Mucosa of descending colon (tissue), 3 donors: ENCODE data around the gene MARCHF2. TPM values are rescaled to one million over a fixed set of nuclear protein-coding genes. Genes with fewer than 3 reads are reported as not detected.

Experiments
- ATAC-seq: fragments of 200-7000 bp; cut with Tn5 transposase; one replicate; pipeline ENCODE4 v1.9.1; 2020; ENCODE audit warnings: mild to moderate bottlenecking, moderate library complexity
- DNase-seq, 3 donors: peaks; one replicate each; pipeline ENCODE4 v3.0.0-alpha.2; 2020
- H3K36me3 ChIP-seq: fragments of 200-600 bp; one replicate; pipeline ENCODE4 v1.8.0; 2021; ENCODE audit warnings: low read depth, mild to moderate bottlenecking
- H3K4me1 ChIP-seq: fragments of 200-600 bp; one replicate; pipeline ENCODE4 v1.8.0; 2021; ENCODE audit warnings: low read depth, mild to moderate bottlenecking
- H3K4me3 ChIP-seq: fragments of 200-600 bp; one replicate; pipeline ENCODE4 v1.8.0; 2021; ENCODE audit warnings: mild to moderate bottlenecking
- H3K9me3 ChIP-seq: fragments of 200-600 bp; one replicate; pipeline ENCODE4 v1.8.0; 2021; ENCODE audit warnings: mild to moderate bottlenecking
- intact Hi-C, 2 donors: fragments of 100-400 bp; cut with DNase I in 1 of 2; cut with micrococcal nuclease in 1 of 2; formaldehyde crosslinking; loops; one replicate each; pipeline versions ENCODE4 v1.11.0 to v1.11.1; 2022; cut with DNase I, micrococcal nuclease
- total RNA-seq, 3 donors: library from RNA; stranded (reverse); fragmentation: NEBNext Ultra II Directional in 2 of 3; extraction: Animal tissue kit (Norgen Biotek cat#: 25700) in 2 of 3; gene quantifications; one replicate each; pipeline versions ENCODE4 v1.2.1 to v1.2.4, GENCODE V29; 2021 to 2023
- TF ChIP-seq, protein P1 (sequence below): fragments of 200-600 bp; IDR thresholded peaks from one replicate; pipeline ENCODE4 v1.8.0; 2022; ENCODE audit warnings: antibody characterized with exemption, mild to moderate bottlenecking
- donor health status: DM: no; HTN: no; CAD: no; lungs with moderate emphysema.
- donor health status: DM: no; HTN: no; CAD: no.
- donor health status: DM: no; HTN: yes; CAD: no.

MARCHF2 gene
- total RNA-seq, 3 donors from 2014 or later, result 27.2 to 62.0 (median 33.8) TPM

GRCh38 chr19:8389891-8390616, 23.1 kb upstream of the MARCHF2 start, which contains the start of gene RAB11B:
Gene RAB11B, plus strand, starts transcription at chr19:8390360. Its CDS starts 57 bp downstream, at chr19:8390417.
- Histone ChIP-seq H3K4me1 (peaks cover 32% of the 10 kb centered on the region), H3K36me3 (no peaks in the 10 kb centered on the region), H3K4me3 (peak within 1 kb of the TSS; percentile 67), H3K9me3 (no peaks in the 10 kb centered on the region)
- DNase-seq (peak; percentile 99 to 100 (median 100)), ATAC-seq (peak; percentile 92)
- TF ChIP-seq, protein P1, sequence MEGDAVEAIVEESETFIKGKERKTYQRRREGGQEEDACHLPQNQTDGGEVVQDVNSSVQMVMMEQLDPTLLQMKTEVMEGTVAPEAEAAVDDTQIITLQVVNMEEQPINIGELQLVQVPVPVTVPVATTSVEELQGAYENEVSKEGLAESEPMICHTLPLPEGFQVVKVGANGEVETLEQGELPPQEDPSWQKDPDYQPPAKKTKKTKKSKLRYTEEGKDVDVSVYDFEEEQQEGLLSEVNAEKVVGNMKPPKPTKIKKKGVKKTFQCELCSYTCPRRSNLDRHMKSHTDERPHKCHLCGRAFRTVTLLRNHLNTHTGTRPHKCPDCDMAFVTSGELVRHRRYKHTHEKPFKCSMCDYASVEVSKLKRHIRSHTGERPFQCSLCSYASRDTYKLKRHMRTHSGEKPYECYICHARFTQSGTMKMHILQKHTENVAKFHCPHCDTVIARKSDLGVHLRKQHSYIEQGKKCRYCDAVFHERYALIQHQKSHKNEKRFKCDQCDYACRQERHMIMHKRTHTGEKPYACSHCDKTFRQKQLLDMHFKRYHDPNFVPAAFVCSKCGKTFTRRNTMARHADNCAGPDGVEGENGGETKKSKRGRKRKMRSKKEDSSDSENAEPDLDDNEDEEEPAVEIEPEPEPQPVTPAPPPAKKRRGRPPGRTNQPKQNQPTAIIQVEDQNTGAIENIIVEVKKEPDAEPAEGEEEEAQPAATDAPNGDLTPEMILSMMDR, result no peak
- intact Hi-C loops, result no loop called here

DNA sequence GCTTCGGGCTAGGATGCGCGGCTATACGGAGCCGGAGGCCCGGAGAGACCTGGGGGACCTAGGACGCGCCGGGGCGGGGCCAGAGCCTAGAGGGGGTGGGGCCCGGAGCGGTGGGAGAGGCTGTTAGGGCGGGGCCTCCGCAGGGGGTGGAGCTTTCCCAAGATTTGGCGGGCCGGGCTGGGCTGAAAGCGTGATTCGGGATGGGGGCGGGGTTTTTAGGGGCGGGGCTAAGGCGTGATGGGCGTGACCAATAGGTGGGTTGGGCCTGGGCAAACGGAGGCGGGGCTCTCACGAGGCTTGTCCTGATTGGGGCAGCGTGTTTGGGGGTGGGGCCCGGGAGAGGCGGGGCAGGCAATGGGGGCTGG, 22.5 kb upstream of the MARCHF2 start:
- peaks cover 32% of the 10 kb centered on the region for H3K4me1 ChIP-seq
- TF ChIP-seq, protein P1, result no peak
- H3K36me3 ChIP-seq, result no peaks in the 10 kb centered on the region
- peak; percentile 88 for ATAC-seq
- peak overlapping the region; percentile 67 for H3K4me3 ChIP-seq
- H3K9me3 ChIP-seq, result no peaks in the 10 kb centered on the region
- intact Hi-C loops, result no loop called here
- DNase-seq, result peak; percentile 96 to 99 (median 98)

- ATAC-seq, result no peak
- peak in 2 of 3 donors; percentile 53 to 66 for DNase-seq
- Histone ChIP-seq H3K4me3 (no peak overlapping the region), H3K4me1 (peaks cover 32% of the 10 kb centered on the region), H3K36me3 (no peaks in the 10 kb centered on the region), H3K9me3 (no peaks in the 10 kb centered on the region)
- TF ChIP-seq, protein P1, result no peak
- intact Hi-C loops, result no loop called here
Measured at GRCh38 chr19:8391198-8392016, 21.7 kb upstream of the MARCHF2 start.

- H3K4me3 ChIP-seq, result no peak overlapping the region
- no peak for ATAC-seq
- TF ChIP-seq, protein P1, result no peak
- no peaks in the 10 kb centered on the region for H3K36me3 ChIP-seq
- peaks cover 37% of the 10 kb centered on the region for H3K4me1 ChIP-seq
- peak in 2 of 3 donors; percentile 35 to 46 for DNase-seq
- intact Hi-C loops, result no loop called here
- H3K9me3 ChIP-seq, result no peaks in the 10 kb centered on the region
Measured at GRCh38 chr19:8392017-8392591, 21.0 kb upstream of the MARCHF2 start.

DNA sequence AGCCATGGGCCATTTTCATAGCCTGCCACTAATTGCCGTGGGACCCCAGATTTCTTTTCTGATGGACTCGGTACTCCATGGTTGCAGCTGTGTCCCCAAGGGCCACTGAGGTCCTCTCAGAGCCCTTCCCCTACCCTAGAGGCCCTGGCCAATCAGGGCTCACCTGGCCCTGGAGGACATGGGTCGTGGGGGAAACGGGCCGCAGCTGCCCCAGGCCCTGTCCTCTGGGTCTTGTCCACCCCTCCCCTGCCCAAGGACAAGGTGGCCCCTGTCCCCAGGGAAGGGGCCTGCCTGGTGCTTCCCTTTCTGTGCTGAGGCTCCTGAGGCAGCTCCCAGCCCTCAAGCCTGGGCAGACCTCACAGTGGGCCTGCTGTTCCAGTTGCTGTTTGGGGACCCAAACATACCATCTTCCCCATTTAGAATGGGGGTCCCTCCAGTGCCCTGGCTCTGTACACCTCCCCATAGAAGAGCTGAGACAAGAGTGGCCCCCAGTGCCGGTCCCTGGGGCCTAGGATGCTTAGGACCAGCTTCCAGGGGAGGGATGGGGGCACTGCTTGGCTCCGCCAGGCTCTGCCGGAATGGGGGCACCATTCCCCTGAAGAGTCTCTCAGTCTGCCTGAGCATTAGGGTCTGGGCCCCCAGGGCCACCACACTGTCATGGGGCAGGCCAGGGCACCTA, 19.8 kb upstream of the MARCHF2 start:
- intact Hi-C loops, result no loop called here
- peaks cover 38% of the 10 kb centered on the region for H3K4me1 ChIP-seq
- TF ChIP-seq, protein P1, result no peak
- ATAC-seq, result no peak
- DNase-seq, result peak in 2 of 3 donors; percentile 21 to 49
- no peaks in the 10 kb centered on the region for H3K9me3 ChIP-seq
- no peaks in the 10 kb centered on the region for H3K36me3 ChIP-seq
- no peak overlapping the region for H3K4me3 ChIP-seq
